ENCODE data around the gene TMEM117.

DNA sequence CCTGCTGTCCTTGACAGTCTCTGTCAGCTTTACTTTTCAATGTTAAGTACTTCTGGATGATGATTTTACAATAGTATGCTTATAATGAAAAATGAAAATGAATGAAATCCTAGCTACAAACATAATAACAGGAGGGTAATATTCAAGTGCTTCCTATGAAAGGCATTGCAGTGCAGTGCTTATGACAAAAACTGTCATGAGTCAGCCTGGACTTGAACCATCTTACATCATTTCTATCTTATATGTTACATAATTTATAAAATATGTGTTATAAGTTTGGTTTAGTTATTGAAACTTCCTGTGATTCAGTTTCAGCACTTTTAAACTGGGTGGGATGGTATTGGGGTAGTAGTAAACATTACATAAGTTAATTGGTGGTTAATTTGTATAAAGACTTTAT, 451.7 kb downstream of the TMEM117 start:
- TF ChIP-seq, protein P1, sequence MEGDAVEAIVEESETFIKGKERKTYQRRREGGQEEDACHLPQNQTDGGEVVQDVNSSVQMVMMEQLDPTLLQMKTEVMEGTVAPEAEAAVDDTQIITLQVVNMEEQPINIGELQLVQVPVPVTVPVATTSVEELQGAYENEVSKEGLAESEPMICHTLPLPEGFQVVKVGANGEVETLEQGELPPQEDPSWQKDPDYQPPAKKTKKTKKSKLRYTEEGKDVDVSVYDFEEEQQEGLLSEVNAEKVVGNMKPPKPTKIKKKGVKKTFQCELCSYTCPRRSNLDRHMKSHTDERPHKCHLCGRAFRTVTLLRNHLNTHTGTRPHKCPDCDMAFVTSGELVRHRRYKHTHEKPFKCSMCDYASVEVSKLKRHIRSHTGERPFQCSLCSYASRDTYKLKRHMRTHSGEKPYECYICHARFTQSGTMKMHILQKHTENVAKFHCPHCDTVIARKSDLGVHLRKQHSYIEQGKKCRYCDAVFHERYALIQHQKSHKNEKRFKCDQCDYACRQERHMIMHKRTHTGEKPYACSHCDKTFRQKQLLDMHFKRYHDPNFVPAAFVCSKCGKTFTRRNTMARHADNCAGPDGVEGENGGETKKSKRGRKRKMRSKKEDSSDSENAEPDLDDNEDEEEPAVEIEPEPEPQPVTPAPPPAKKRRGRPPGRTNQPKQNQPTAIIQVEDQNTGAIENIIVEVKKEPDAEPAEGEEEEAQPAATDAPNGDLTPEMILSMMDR (IDR thresholded peaks at IDR 0.05; ENCODE audit: low read depth, low read length) = no peak
- no peak for TF ChIP-seq EZH2phosphoT487 (IDR thresholded peaks at IDR 0.05; ENCODE audit: low read depth)
